PC-9 (cell line): ENCODE data around the gene GFAP. TPM values are rescaled to one million over a fixed set of nuclear protein-coding genes. Genes with fewer than 3 reads are reported as not detected.

Experiments
- BruUV-seq: library from RNA; stranded (reverse); fragments of 400-500 nt; replicated peaks from 2 replicates; lab custom pipeline; 2021; lab: Mats Ljungman, UMichigan
- CTCF ChIA-PET: fragments of 300-600 bp; sonication (Branson Sonifier 250); formaldehyde crosslinking; loops from one replicate; lab custom pipeline; 2022; ENCODE audit warnings: antibody characterized with exemption; lab: Charles Lee
- POLR2A ChIA-PET: fragments of 300-600 bp; sonication (Branson Sonifier 250); formaldehyde crosslinking; loops from one replicate; lab custom pipeline; 2022; ENCODE audit warnings: antibody characterized with exemption; ENCODE audit not compliant: unreplicated experiment; lab: Charles Lee
- DNase-seq, 2 experiments: peaks; one replicate each; pipeline versions ENCODE4 v3.0.0 to v3.0.0-alpha.2; 2015 to 2022; ENCODE audit warnings: mixed read lengths in 1 of 2
- H2AFZ ChIP-seq: fragments of 200-600 bp; sonication (generic); 2 replicates; pipeline ENCODE4 v1.8.1; 2017; ENCODE audit warnings: antibody characterized with exemption
- H3F3A ChIP-seq: fragments of 200-600 bp; sonication (generic); 2 replicates; pipeline ENCODE4 v1.8.1; 2017; ENCODE audit warnings: antibody characterized with exemption, mild to moderate bottlenecking, low read depth; ENCODE audit not compliant: insufficient read depth
- H3K27ac ChIP-seq: fragments of 200-600 bp; sonication (generic); 2 replicates; pipeline ENCODE4 v1.6.1; 2016; ENCODE audit warnings: mixed run types
- H3K27me3 ChIP-seq: fragments of 200-600 bp; sonication (generic); 2 replicates; pipeline ENCODE4 v1.6.1; 2016; ENCODE audit warnings: low read depth, mixed run types; ENCODE audit not compliant: insufficient read depth
- H3K36me3 ChIP-seq: fragments of 200-600 bp; sonication (generic); 2 replicates; pipeline ENCODE4 v1.6.1; 2016; ENCODE audit warnings: low read depth, mixed run types
- H3K4me1 ChIP-seq: fragments of 200-600 bp; sonication (generic); replicated peaks from 2 replicates; pipeline ENCODE4 v1.6.1; 2016; ENCODE audit warnings: mixed run types; ENCODE audit not compliant: insufficient read depth
- H3K4me2 ChIP-seq: fragments of 200-600 bp; sonication (generic); 2 replicates; pipeline ENCODE4 v1.6.1; 2017; ENCODE audit warnings: mixed run types
- H3K4me3 ChIP-seq: fragments of 200-600 bp; sonication (generic); 2 replicates; pipeline ENCODE4 v1.6.1; 2016; ENCODE audit warnings: mixed run types
- H3K79me2 ChIP-seq: fragments of 200-600 bp; sonication (generic); 2 replicates; pipeline ENCODE4 v1.6.1; 2017; ENCODE audit warnings: low read depth, mixed run types
- H3K9me2 ChIP-seq: fragments of 200-600 bp; sonication (generic); 2 replicates; pipeline ENCODE4 v1.8.1; 2017; ENCODE audit warnings: mild to moderate bottlenecking; ENCODE audit not compliant: insufficient read depth
- H3K9me3 ChIP-seq: fragments of 200-600 bp; sonication (generic); 2 replicates; pipeline ENCODE4 v1.8.1; 2016; ENCODE audit warnings: low read depth; ENCODE audit not compliant: insufficient read depth
- H4K20me1 ChIP-seq: fragments of 200-600 bp; sonication (generic); 2 replicates; pipeline ENCODE4 v1.8.1; 2017; ENCODE audit not compliant: insufficient read depth
- EZH2 ChIP-seq: fragments of 200-600 bp; sonication (generic); IDR thresholded peaks from 2 replicates; pipeline ENCODE4 v1.8.0; 2017; ENCODE audit warnings: antibody characterized with exemption, low read depth
- intact Hi-C: fragments of 100-400 bp; cut with micrococcal nuclease; formaldehyde crosslinking; loops from one replicate; pipeline ENCODE4 v1.10.0; 2022; ENCODE audit not compliant: unreplicated experiment
- total RNA-seq: library from RNA; stranded (reverse); gene quantifications from 2 replicates; pipeline ENCODE4 v1.2.3, GENCODE V29; 2021
- TF ChIP-seq, protein P1 (sequence below): fragments of 200-600 bp; sonication (generic); conservative IDR thresholded peaks from 2 replicates; pipeline ENCODE4 v1.6.1; 2017; ENCODE audit warnings: mixed run types, antibody characterized with exemption, mild to moderate bottlenecking, moderate library complexity

The GFAP gene
- total RNA-seq, 1 experiment from 2014 or later: not detected

DNA sequence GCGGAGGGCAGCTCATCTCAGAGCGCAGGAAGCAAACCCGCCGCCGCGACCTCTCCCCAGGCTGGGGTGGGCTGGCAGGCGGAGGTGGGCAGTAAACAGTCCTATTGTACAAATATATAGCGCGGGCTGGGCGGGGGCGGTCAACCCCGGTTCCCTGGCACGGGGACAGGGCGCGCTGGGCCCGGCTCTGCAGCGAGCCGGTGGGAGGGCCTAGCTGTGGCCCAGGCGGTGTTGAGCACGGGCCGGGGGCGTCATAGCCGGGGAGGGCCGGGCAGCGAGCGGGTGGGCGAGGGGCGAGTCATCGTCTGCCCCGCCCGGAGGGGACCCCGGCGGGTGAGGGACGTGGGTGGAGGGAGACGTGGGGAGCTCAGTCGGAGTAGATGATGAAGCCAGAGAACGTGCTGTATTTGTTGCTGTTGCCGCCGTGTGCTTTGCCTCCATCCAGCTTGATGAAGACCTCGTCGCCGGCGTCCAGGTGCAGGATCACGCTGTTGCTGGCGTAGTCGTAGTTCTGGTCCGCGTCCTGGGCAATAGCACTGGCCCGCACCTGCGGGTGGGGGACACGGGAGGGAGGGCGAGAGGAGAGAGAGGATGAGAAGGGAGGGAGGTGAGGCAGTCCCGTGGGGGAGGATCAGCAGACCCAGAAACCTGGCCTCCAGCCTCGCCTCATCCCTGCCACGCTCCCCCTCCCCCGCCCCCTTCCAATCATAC is 44.7 kb upstream of the GFAP start:
- H3K27ac ChIP-seq: no peak overlapping the region
- H3K4me1 ChIP-seq: peaks cover 11% of the 10 kb centered on the region; the same call in 1 of the 2 replicates
- H3K9me3 ChIP-seq: no peaks in the 10 kb centered on the region
- H4K20me1 ChIP-seq: no peaks in the 10 kb centered on the region
- H3F3A ChIP-seq: peaks cover 6% of the 10 kb centered on the region; the same call in 1 of the 2 replicates
- ChIA-PET POLR2A (no interaction called here), CTCF (interaction anchor here (0.7 kb wide), 1 partner anchor 23 kb away, joined by 15 read pairs; no protein-coding TSS in a partner anchor)
- H3K9me2 ChIP-seq: no peaks in the 10 kb centered on the region
- TF ChIP-seq EZH2: no peak
- TF ChIP-seq, protein P1, sequence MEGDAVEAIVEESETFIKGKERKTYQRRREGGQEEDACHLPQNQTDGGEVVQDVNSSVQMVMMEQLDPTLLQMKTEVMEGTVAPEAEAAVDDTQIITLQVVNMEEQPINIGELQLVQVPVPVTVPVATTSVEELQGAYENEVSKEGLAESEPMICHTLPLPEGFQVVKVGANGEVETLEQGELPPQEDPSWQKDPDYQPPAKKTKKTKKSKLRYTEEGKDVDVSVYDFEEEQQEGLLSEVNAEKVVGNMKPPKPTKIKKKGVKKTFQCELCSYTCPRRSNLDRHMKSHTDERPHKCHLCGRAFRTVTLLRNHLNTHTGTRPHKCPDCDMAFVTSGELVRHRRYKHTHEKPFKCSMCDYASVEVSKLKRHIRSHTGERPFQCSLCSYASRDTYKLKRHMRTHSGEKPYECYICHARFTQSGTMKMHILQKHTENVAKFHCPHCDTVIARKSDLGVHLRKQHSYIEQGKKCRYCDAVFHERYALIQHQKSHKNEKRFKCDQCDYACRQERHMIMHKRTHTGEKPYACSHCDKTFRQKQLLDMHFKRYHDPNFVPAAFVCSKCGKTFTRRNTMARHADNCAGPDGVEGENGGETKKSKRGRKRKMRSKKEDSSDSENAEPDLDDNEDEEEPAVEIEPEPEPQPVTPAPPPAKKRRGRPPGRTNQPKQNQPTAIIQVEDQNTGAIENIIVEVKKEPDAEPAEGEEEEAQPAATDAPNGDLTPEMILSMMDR: no peak
- H2AFZ ChIP-seq: no peak overlapping the region
- H3K27me3 ChIP-seq: peaks cover 4% of the 10 kb centered on the region; the same call in 1 of the 2 replicates
- no peak for DNase-seq
- no peaks in the 10 kb centered on the region for H3K36me3 ChIP-seq
- no TSS peak for BruUV-seq
- no peak overlapping the region for H3K4me3 ChIP-seq
- H3K79me2 ChIP-seq: no peaks in the 10 kb centered on the region
- no peak overlapping the region for H3K4me2 ChIP-seq
- intact Hi-C loops: no loop called here

DNA sequence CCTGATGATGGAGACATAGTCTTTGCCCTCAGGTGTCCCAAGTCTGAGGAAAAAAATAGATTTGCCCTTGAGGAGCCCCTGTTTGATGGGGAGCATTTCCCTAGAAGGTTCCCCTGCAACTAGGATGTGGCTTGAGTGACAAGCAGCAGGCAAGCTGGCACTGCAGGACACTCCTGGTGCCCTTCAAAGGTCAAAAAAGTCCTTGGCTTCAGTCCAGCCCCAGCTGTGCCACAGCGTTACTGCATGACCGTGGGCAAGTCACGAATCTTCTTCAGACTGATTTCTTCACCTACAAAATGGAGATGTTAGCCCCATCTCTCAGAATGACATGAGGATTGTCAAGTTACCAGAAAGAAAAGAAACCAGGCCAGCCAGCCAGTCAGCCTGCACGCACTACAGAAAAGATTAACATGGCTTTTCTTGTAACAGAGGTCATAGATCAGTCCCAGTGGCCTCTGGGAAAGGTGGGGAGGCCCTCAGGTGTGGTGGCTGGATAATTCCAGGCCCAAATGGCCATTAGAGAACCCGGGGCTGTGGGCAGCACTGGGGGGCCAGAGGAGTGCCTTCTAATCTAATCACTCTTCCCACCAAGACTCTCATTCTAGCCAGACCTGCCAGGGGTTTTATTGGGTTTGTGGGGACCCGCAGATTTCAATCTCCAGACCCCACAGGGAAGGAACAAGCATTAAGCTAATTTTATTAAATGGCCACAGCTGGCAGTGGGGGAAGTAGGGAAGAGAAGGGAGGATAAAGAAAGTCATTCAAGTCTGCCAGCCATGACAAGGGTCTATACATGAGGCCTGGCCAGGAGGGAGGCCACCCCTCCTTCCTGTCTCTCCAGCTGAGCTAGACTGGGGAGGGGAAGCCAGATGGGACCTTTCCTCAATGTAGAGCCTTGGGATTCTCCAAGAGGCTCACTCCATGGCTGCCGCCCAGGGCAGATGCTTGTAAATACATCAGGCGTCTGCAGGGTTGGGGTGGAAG is 42.0 kb upstream of the GFAP start:
- no peak for DNase-seq
- ChIA-PET CTCF (no interaction called here), POLR2A (no interaction called here)
- H3K27ac ChIP-seq: no peak overlapping the region
- BruUV-seq: no TSS peak
- H3K9me3 ChIP-seq: no peaks in the 10 kb centered on the region
- peaks cover 11% of the 10 kb centered on the region; the same call in 1 of the 2 replicates for H3K4me1 ChIP-seq
- no peaks in the 10 kb centered on the region for H4K20me1 ChIP-seq
- intact Hi-C loops: no loop called here
- H2AFZ ChIP-seq: no peak overlapping the region
- no peak overlapping the region for H3K4me2 ChIP-seq
- H3K36me3 ChIP-seq: no peaks in the 10 kb centered on the region
- H3F3A ChIP-seq: peaks cover 6% of the 10 kb centered on the region; the same call in 1 of the 2 replicates
- no peaks in the 10 kb centered on the region for H3K79me2 ChIP-seq
- H3K9me2 ChIP-seq: no peaks in the 10 kb centered on the region
- TF ChIP-seq, protein P1: no peak
- no peak for TF ChIP-seq EZH2
- no peak overlapping the region for H3K4me3 ChIP-seq
- peaks cover 4% of the 10 kb centered on the region; the same call in 1 of the 2 replicates for H3K27me3 ChIP-seq

DNA sequence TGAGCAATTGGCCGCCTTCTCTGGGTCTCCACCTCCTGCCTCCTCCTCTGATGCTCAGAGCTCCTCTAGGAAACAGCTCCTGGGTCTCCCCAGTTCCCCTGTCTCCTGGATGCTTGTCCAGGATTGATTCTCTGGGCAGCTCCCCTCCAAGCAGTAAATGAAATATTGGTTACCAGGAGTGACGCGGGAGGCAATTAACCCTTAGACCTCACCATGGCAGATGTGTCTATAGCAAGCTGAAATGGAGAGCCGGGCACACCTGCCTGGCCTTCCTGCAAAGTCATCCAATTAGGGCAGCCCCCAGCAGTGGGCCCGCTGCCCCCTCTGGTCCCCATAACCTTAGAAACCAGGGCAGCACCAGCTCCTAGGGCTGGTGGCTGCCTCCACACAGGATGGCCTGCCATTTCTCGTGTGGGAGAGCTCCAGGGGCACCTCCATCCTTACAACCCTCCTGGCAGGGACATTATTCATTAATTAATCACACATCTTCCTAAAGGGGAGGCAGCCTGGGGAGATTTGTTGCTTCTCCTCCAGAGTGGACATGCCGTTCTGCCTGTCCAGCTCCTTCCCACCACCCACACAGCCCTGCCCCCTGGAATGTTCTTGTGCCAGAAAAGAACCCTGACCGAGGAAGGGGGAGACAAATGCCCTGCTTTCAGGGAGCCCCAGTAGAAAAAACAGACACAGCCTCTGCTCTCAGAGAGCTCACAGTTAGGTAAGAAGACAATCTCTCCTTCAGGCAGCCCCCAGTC is 40.5 kb upstream of the GFAP start:
- intact Hi-C loops: no loop called here
- Histone ChIP-seq H3K4me2 (no peak overlapping the region), H3K4me3 (no peak overlapping the region), H3K79me2 (no peaks in the 10 kb centered on the region), H3K4me1 (peaks cover 8% of the 10 kb centered on the region; the same call in 1 of the 2 replicates), H3K36me3 (no peaks in the 10 kb centered on the region), H2AFZ (no peak overlapping the region), H3K9me2 (no peaks in the 10 kb centered on the region), H4K20me1 (no peaks in the 10 kb centered on the region), H3K27me3 (peaks cover 4% of the 10 kb centered on the region; the same call in 1 of the 2 replicates), H3F3A (peaks cover under 1% of the 10 kb centered on the region; the same call in 1 of the 2 replicates), H3K9me3 (no peaks in the 10 kb centered on the region), H3K27ac (no peak overlapping the region)
- no TSS peak for BruUV-seq
- TF ChIP-seq EZH2: no peak
- TF ChIP-seq, protein P1: no peak
- ChIA-PET POLR2A (no interaction called here), CTCF (no interaction called here)
- DNase-seq: no peak
